Measurements from ENCODE around the gene NPHP1.

GRCh38 chr2:110211938-110212858 is 7.4 kb upstream of the NPHP1 start, which contains the start of gene MTLN:
- no peak for TF ChIP-seq CTCF (conservative IDR thresholded peaks at IDR 0.05; ENCODE audit: low read depth, low read length)
- peak; percentile 89 for TF ChIP-seq MXI1 (IDR thresholded peaks at IDR 0.05; ENCODE audit: borderline replicate concordance, low read depth, low read length)
